Stimulated activated CD4-positive, alpha-beta T cell treated with anti-CD3 and anti-CD28 coated beads, Interleukin-12 subunit alpha, Interleukin-12 subunit beta, amount 100 ng/mL, for 48 hours (primary cell): ENCODE measurements around the gene TMEM181.
A peak's percentile ranks its signal among the peaks of the same experiment; 100 is the strongest.
"Not testable (repeated sequence)": the region's sequence is repeated elsewhere in the genome, so short reads cannot be mapped to it uniquely, and the experiment has no call there.

Experiments
- DNase-seq, 3 donors: peaks; one replicate each; pipeline ENCODE4 v3.0.0-alpha.2; 2020; ENCODE audit warnings: low read depth in 2 of 3, low spot score in 1 of 3

The TMEM181 gene, protein sequence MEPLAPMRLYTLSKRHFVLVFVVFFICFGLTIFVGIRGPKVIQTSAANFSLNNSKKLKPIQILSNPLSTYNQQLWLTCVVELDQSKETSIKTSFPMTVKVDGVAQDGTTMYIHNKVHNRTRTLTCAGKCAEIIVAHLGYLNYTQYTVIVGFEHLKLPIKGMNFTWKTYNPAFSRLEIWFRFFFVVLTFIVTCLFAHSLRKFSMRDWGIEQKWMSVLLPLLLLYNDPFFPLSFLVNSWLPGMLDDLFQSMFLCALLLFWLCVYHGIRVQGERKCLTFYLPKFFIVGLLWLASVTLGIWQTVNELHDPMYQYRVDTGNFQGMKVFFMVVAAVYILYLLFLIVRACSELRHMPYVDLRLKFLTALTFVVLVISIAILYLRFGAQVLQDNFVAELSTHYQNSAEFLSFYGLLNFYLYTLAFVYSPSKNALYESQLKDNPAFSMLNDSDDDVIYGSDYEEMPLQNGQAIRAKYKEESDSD

DNA sequence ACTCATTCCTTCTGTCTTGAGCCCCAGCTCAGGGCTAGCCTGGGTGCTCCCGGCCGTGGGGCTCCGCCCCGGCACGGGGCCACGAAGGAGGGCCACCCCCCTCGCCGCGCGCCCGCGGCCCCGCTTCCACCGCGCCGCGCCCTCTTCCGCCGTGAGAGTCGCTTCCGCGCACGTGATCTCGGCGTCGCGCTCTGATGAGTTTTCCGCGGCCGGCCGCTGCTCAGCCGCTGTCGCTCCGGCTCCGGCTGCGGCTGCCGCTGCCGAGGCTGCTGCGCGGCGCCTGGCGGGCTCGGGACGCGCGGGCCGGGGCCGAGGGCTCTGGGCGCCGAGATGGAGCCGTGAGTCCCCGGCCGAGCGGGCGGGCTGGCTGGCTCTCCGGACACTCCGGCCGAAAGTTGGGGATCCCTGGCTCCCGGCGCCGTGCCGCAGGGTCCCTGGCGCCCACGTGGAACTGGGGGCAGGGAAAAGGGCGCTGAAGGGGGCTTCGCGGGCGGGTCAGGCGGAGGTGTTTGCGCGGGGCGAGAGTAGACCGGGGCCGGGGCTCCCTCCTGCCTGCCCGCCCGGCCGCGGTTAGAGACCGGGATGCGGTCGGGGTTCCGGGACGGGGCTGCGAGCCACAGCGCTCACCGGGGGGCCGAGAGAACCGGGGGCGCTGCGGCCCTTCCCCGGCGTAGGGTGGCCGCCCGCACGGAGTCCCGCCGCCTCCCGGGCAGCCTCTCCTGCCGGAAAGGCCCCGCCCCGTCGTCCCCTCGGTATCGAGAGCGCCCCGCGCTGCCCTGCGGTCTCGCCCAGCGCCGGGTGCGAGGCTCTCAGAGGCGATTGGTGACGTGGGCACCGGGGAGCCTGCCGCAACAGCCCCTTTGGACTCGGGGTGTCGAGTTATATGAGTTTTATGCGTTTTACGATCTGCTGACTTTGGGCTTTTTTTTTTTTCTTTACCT is at the start of gene TMEM181:
Gene TMEM181 (plus strand): TSS at position 197 of the 941 bp plus-strand sequence. CDS start 134 bp downstream, at position 331.
- DNase-seq: peak; percentile 68 to 84 (median 82)

DNA sequence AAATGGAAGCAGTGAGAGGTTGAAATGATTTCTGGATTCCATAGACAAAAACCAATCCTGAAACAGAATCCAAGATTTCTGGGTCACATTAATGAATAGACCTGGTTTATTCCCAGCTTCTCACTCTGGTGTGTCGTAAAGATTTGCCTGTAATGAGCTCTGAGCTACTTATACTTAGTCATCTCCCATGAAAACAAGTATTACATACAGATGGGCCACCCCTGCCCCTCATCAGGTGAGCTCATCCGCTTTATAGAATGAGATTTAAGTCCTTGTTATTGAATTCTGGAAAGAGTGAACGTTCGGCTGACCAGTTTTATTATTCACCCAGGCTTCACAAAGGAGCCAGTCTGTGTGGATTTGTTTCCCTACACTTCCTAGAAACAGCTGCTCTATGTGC is 47.1 kb upstream of the TMEM181 start:
- DNase-seq: no peak

DNA sequence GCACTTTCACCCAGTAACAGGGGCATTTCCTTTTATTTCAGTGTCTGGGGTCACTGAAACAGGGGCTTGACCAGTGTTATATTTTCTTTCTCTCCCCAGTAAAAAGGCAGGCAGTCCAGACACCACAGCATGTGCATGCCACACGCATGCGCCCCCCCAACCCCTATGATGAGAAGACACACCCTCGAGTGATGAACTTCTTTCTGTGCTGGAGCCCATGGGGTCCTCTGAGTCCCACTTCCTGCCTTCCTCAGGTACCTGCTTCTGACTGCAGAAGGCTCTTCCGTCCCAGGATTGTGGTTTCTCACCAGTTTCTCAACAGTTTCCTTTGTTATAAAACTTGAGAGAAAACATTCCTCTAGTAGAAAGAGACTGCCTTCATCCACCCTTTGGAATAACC is 45.7 kb upstream of the TMEM181 start:
- no peak for DNase-seq

DNA sequence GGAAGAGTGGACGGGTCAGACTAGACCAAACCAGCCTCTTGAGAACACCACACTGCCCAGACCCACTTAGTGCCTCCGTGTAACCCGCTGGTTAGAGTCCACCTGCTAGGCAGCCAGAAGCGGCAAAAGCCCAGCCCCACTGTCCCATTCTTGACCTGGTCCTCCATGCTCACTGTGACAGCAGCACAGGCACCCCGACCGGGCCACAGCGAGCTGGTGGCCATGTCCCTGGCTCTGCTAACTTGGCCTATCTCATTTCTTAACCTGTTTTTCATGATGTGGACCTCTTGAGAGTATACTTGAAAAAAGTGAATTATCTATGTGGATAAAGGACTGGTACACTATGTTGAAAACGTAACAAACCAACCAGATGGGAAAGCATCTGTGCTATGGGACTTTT is 44.9 kb upstream of the TMEM181 start:
- no peak for DNase-seq

DNA sequence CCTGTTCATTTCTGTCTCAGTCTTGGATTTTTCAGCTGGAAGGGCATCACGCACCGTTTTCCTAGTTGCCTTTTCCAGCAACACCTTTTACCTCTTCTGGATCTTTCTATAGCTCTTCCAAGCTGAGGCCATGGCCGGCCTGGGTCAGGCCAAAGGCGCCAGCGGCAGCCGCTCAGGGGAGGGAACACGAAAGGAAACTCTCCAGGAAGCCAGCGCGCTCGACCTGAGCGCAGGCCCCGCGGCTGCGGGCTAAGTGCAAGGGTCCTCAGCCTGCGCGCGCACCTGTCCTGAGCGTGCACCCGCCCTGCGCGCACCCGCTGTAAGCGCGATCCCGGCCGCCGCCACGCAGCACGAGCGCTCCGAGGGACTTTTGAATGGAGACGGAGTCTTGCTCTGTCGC is 43.8 kb upstream of the TMEM181 start:
- DNase-seq: no peak

DNA sequence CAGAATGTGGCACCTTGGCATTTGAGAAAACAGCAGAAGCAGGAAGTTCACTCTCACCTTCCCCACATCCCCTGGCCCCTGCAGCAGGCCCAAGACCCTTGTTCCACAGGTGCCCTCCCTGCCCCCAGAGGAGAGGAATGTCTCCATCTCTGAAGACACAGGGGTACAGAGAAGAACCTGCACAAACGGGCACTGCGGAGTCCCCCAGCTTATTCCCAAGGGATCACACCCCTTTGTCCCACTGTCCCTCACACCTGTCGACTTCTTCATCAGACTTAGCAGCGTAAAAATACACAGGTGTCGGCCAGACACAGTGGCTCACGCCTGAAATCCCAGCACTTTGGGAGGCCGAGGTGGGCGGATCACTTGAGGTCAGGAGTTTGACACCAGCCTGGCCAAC is 42.9 kb upstream of the TMEM181 start:
- no peak for DNase-seq

DNA sequence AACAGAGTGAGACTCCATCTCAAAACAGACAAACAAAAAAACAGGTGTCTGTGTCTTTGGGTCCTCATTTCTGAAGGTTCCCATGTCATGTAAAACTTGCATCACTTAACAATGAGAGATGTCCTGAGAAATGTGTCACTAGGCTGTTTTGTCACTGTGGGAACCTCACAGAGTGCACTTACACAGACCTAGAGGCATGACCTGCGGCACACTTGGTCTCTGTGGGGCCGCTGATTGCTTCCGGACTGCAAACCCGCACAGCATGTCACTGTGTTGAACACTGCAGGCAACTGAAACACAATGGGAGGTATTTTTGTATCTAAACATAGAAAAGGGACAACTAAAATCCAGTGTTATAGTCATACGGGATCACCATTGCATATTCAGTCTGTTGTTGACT is 42.3 kb upstream of the TMEM181 start:
- no peak for DNase-seq

DNA sequence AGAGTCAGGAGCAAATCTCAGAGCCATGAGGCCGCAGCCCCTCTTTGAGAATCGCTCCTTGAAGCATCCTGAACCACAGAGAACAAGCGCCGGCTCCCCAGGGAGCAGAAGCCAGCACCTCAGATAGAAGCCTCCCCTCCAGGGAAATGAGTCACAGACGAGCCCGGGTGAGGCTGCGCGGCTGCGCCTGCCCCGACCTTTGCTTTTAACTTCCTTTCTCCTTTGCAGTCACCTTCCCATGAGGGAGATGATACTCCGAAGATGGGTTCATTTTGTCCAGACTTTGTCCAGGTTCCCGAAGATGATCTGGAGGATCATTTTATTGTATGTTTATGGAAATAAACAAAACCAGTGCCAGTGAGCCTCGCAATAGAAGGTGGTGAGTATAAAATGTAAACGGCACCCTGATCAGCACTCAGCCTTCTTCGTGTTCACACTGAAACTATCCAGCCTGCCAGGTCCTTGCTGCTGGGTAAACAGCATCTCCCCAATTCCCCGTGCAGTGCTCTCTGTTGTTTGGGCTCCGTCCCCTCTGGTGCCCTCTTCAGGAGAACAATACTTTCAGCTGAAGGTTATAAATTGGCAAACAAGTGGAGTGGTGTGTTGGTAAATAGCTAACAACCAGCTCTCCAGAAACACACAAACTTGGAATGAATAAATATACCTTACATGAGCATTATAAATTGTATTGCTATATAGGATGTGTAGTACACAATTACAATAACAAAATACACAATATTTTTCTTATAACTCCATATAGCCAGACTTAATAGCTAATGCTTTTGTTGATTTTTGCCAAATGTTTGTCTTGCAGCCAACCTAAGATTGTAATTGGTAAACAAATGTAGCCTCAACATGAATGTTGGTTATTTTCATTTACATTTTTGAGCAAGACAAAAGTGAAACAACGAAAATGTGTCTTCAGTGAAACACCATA is 41.4 kb upstream of the TMEM181 start:
- peak; percentile 34 to 50 (median 49) for DNase-seq

DNA sequence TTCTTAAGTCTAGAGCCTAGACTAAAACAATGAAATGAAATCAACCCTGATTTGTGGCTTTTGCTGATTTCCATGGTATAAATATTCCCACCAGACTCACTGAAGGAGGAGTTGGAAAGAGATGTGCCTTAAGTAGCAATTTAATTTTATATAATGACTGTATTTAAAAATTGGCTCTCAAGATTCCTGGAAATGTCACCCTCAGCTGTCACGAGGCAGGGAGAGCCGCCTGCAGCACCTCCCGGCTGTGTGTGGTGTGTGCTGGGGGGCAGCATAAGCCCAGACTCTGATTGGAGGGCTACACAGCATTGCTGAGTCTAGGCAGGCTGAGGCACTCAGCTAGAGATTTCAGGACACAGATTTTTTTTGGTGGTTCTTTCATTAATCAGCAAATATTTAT is 40.6 kb upstream of the TMEM181 start:
- no peak for DNase-seq

DNA sequence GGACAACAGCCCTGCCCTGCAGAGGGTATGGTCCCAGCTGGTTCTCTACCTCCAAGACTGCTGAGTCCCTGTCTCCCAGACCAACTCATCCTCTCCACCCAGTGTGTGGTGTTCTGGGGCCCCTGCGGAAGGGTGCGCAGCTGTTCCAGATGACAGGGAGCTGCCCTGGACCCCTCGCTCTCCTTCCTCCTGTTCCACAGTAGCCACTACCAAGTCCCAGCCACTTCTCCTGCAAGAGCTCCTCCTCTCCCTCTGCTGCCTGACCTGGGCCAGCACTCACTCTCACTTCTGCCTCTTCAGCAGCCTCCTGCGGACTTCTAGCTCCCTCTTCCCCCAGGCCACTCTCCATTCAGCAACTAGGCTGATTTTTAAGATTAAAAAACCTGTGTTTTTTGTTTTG is 40.1 kb upstream of the TMEM181 start:
- no peak for DNase-seq

DNA sequence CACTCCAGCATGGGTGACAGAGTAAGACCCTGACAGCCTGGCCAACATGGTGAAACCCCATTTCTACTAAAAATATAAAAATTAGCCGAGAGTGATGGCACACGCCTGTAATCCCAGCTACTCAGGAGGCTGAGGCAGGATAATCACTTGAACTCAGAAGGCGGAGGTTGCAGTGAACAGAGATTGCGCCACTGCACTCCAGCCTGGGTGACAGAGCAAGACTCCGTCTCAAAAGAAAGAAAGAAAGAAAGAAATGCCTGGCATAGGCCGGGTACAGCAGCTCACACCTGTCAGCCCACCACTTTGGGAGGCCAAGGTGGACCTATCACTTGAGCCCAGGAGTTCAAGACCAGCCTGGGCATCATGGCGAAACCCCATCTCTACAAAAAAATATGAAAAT is 38.9 kb upstream of the TMEM181 start:
- DNase-seq: not testable (repeated sequence)

DNA sequence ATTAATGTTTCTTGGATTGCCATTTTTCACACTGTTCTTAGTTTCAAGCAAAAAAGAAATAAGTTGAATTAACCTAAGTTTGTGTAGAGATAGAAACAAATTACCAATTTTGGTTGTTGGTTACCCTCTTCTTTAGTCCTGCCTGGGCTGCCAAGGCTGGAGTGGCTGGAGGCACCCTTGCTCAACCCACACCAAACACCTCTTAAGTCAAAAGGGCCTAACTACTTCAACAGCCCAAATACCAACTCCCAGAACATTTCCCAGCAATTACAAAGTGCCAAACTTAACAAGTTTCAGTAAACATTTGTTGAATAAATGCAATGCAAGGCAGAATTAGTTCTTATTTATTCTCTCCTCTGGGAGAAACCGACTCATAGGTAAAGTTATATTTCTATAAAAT is 38.1 kb upstream of the TMEM181 start:
- DNase-seq: no peak

DNA sequence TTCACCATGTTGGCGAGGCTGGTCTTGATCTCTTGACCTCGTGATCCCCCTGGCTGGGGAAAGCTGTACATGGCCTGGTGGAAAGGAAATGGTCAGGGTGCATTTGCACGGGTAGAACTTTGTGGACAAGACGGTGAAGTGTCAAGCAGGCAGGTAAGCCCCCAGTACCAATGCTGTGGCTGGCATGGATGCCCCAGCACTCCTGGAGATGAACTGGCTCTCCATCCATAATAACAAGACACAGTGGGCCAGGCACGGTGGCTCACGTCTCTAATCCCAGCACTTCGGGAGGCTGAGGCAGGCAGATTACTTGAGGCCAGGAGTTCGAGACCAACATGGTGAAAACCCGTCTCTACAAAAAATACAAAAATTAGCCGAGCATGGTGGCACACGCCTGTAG is 37.3 kb upstream of the TMEM181 start:
- no peak for DNase-seq

DNA sequence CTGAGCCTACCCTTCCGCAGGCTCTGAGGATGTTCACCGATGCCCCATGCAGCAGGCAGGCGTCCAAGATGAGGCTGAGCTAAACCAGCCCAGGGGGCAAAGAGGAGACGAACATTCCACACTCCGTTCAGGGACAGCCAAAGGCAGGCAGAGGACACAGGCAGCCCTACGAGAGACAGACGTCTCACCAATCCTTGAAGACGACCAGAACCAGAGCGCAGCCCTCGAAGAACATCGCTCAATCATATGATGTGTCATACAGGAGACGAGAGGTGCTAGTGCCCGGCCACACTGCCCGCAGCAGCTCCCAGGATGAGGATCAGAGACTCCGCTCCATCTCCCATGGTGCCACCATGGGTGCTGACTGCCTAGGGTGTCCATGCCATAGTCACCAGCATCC is 35.6 kb upstream of the TMEM181 start:
- no peak for DNase-seq

DNA sequence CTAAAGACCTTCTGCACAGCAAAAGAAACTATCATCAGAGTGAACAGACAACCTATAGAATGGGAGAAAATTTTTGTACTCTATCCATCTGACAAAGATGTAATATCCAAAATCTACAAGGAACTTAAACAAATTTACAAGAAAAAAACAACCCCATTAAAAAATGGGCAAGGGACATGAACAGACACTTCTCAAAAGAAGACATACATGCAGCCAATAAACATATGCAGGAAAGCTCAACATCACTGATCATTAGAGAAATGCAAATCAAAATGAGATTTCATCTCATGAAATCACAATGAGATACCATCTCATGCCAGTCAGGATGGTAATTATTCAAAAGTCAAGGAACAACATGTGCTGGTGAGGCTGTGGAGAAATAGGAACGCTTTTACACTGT is 32.0 kb upstream of the TMEM181 start:
- DNase-seq: not testable (repeated sequence)

DNA sequence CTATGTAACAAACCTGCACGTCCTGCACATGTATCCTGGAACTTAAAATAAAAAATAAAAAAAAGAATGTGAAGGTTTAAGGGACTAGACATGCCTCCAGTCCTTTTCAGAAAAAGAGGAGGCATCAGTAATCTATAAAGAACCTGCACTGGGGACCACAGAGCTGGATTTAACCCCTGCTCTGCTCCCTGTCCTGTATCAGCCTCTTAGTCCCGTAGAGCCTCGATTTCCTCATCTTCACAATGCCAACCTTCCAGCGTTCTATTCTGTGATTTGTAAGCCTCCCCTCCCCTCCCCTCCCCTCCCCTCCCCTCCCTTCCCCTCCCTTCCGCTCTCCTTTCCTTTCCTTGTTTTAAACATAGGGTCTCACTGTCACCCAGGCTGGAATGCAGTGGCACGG is 31.1 kb upstream of the TMEM181 start:
- DNase-seq: no peak

DNA sequence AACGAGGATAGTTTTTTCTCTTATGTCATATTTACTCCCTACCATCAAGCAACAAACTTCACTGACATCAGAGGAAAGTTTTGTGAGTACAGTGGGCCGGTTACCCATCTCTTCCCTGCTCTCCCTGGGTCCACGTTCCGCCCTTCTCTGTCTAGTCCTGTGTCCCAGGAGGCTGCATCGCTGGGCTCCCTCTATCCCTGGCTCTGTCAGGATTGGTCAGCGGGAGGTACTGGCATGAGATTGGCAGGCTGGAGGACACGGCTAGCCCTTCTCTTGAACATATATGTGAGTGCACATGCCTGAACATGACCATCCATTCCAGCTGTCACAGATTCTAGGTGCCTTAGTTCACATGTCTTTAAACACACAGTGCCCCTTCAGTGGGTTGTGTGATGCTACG is 30.3 kb upstream of the TMEM181 start:
- no peak for DNase-seq

DNA sequence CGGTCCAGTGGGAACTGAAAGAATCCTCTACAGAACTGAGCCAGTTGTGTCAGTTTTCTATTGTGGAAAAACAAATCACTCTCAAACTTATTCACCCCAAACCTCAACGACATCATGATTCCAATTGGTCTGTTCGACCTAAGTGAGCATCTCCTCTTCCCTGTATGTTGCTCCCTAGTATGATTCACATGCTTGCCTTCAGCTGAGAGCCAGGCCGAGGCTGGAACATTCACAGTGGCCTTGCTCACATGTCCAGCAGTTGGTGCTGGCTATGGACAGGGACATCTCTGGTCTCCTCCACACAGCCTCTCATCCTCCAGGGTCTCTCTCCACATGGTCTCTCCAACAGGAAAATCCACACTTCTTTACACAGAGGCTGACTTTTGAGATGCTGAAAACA is 28.3 kb upstream of the TMEM181 start:
- DNase-seq: no peak

DNA sequence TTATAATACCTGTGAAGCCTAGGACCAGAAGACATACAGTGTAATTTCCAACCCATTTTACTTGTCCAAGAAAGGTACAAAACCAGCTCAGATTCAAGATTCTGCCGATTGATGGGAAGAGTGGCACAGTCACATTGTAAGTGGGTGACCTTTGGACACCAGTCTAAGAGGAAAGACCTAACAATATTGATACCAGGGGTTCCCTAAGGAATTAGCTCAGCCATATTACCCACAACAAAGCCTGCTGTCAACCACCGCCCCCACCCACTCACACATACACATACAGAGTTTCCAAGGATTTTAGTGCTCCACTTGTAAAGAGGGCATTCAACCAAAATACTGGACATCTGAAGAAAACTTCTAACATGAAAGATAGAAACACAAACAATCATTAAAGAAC is 27.9 kb upstream of the TMEM181 start:
- no peak for DNase-seq

DNA sequence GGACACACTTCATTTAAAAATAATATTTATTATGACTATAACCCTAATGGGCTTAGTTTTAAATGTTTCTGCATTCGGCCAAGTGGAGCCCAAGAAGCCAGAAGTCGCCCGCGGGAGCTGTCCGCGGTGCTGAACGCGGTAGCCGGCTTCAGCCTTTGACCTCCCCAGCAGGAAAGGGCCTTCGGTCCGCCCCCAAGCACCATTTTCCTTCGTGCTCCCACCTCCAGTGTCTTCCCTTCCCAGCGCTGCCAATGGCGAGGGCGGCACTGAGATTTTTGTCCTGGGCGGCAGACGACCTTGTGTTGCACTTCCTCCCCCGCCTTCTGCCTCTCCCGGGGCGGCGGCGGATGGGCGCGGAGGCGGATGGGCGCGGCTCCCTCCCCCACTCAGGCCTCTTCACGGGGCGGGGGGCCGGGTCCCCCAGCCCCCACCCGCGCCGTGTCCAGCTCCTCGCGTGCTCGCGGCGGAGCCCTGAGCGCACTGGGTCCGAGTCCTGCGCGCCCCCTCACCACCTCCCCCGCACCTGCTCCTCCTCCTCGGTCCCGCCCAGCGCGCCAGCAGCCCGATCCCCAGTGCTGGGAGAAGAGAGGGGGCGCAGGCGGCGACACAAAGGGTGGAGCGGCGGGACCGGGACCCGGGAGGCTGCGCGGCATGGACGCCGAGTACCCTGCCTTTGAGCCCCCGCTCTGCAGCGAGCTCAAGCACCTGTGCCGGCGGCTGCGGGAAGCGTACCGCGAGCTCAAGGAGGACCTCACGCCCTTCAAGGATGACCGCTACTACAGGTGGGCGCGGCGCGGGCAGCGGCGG is 23.6 kb upstream of the TMEM181 start:
- DNase-seq: peak; percentile 37 to 60 (median 55)
